Activated T-cell treated with anti-CD3 and anti-CD28 coated beads, Interleukin-2, amount 50 U/mL, for 4 hours (primary cell): ENCODE measurements around the gene KDM4E. TPM values are rescaled to one million over a fixed set of nuclear protein-coding genes. Genes with fewer than 3 reads are reported as not detected.
"Not testable (repeated sequence)": the region's sequence is repeated elsewhere in the genome, so short reads cannot be mapped to it uniquely, and the experiment has no call there.

ENCODE experiments used
- ATAC-seq, 2 donors: fragments of 200-7000 bp; cut with Tn5 transposase; one replicate each; pipeline ENCODE4 v1.10.0; 2021
- DNase-seq: peaks from one replicate; pipeline ENCODE4 v3.0.0-alpha.2; 2020
- H3K27me3 Mint-ChIP-seq: one replicate; pipeline ENCODE4 v1.8.0; 2021; ENCODE audit warnings: low read depth, mixed read lengths
- H3K36me3 Mint-ChIP-seq: one replicate; pipeline ENCODE4 v1.8.0; 2022; ENCODE audit warnings: mixed read lengths; ENCODE audit not compliant: insufficient read depth
- H3K4me1 Mint-ChIP-seq: one replicate; pipeline ENCODE4 v1.8.0; 2021; ENCODE audit warnings: low read depth, mixed read lengths
- H3K4me3 Mint-ChIP-seq: one replicate; pipeline ENCODE4 v1.8.0; 2021; ENCODE audit warnings: mild to moderate bottlenecking, moderate library complexity, mixed read lengths
- H3K9me3 Mint-ChIP-seq: one replicate; pipeline ENCODE4 v1.8.0; 2021; ENCODE audit warnings: mixed read lengths
- total RNA-seq, 3 donors: library from RNA; stranded (reverse); gene quantifications; one replicate each; pipeline ENCODE4 v1.2.1, GENCODE V29; 2021

The KDM4E gene
- not detected for total RNA-seq

GRCh38 chr11:95024958-95025357, at the start of gene KDM4E:
Gene KDM4E, plus strand, starts transcription at chr11:95025258. Its CDS starts 300 bp downstream, at chr11:95025558.
- Mint-ChIP-seq H3K9me3 (no peaks in the 10 kb centered on the region), H3K27me3 (no peaks in the 10 kb centered on the region), H3K36me3 (no peaks in the 10 kb centered on the region), H3K4me1 (no peaks in the 10 kb centered on the region), H3K4me3 (no peak within 1 kb of the TSS)
- no peak for DNase-seq
- ATAC-seq, result no peak

- Mint-ChIP-seq H3K27me3 (no peaks in the 10 kb centered on the region), H3K4me1 (peaks cover 22% of the 10 kb centered on the region), H3K4me3 (no peak overlapping the region), H3K36me3 (peaks cover 9% of the 10 kb centered on the region), H3K9me3 (no peaks in the 10 kb centered on the region)
- DNase-seq (no peak), ATAC-seq (no peak)
Observed at GRCh38 chr11:94975599-94975998, 49.5 kb upstream of the KDM4E start.

- no peaks in the 10 kb centered on the region for H3K4me1 Mint-ChIP-seq
Observed at GRCh38 chr11:94987378-94987777, 37.7 kb upstream of the KDM4E start.

GRCh38 chr11:94988748-94989147, 36.3 kb upstream of the KDM4E start:
- peaks cover 31% of the 10 kb centered on the region for H3K27me3 Mint-ChIP-seq
- ATAC-seq (no peak), DNase-seq (no peak)

More at GRCh38 chr11:94987378-94987777, 37.7 kb upstream of the KDM4E start:
- Mint-ChIP-seq H3K4me3 (no peak overlapping the region), H3K36me3 (no peaks in the 10 kb centered on the region), H3K27me3 (peaks cover 31% of the 10 kb centered on the region), H3K9me3 (no peaks in the 10 kb centered on the region)
- DNase-seq (no peak), ATAC-seq (no peak)

GRCh38 chr11:94993400-94993943, 31.6 kb upstream of the KDM4E start:
- DNase-seq (no peak), ATAC-seq (no peak)
- Mint-ChIP-seq H3K9me3 (no peaks in the 10 kb centered on the region), H3K27me3 (peaks cover 19% of the 10 kb centered on the region), H3K36me3 (peaks cover 2% of the 10 kb centered on the region), H3K4me3 (no peak overlapping the region), H3K4me1 (no peaks in the 10 kb centered on the region)

More at GRCh38 chr11:94988748-94989147, 36.3 kb upstream of the KDM4E start:
- no peak overlapping the region for H3K4me3 Mint-ChIP-seq
- no peaks in the 10 kb centered on the region for H3K4me1 Mint-ChIP-seq
- H3K36me3 Mint-ChIP-seq, result no peaks in the 10 kb centered on the region
- no peaks in the 10 kb centered on the region for H3K9me3 Mint-ChIP-seq

- Mint-ChIP-seq H3K27me3 (no peaks in the 10 kb centered on the region), H3K4me1 (no peaks in the 10 kb centered on the region), H3K36me3 (peaks cover 2% of the 10 kb centered on the region), H3K4me3 (no peak overlapping the region), H3K9me3 (no peaks in the 10 kb centered on the region)
- ATAC-seq, result no peak
- no peak for DNase-seq
Observed at GRCh38 chr11:94997437-94997836, 27.6 kb upstream of the KDM4E start.

- no peaks in the 10 kb centered on the region for H3K4me1 Mint-ChIP-seq
- peaks cover 2% of the 10 kb centered on the region for H3K36me3 Mint-ChIP-seq
- no peak overlapping the region for H3K4me3 Mint-ChIP-seq
- H3K9me3 Mint-ChIP-seq, result no peaks in the 10 kb centered on the region
- ATAC-seq (no peak), DNase-seq (no peak)
- no peaks in the 10 kb centered on the region for H3K27me3 Mint-ChIP-seq
Observed at GRCh38 chr11:94998285-94998684, 26.8 kb upstream of the KDM4E start.

GRCh38 chr11:95003716-95004115, 21.3 kb upstream of the KDM4E start:
- Mint-ChIP-seq H3K9me3 (peaks cover 3% of the 10 kb centered on the region), H3K4me1 (no peaks in the 10 kb centered on the region), H3K36me3 (no peaks in the 10 kb centered on the region), H3K4me3 (no peak overlapping the region), H3K27me3 (peaks cover 2% of the 10 kb centered on the region)
- no peak for DNase-seq
- ATAC-seq, result no peak

- ATAC-seq (no peak), DNase-seq (no peak)
- Mint-ChIP-seq H3K27me3 (peaks cover 7% of the 10 kb centered on the region), H3K4me3 (no peak overlapping the region), H3K36me3 (no peaks in the 10 kb centered on the region), H3K4me1 (no peaks in the 10 kb centered on the region), H3K9me3 (peaks cover 3% of the 10 kb centered on the region)
Observed at GRCh38 chr11:95005642-95006041, 19.4 kb upstream of the KDM4E start.

- ATAC-seq (no peak), DNase-seq (no peak)
- H3K36me3 Mint-ChIP-seq, result no peaks in the 10 kb centered on the region
- no peak overlapping the region for H3K4me3 Mint-ChIP-seq
- no peaks in the 10 kb centered on the region for H3K4me1 Mint-ChIP-seq
- H3K9me3 Mint-ChIP-seq, result peaks cover 3% of the 10 kb centered on the region
- H3K27me3 Mint-ChIP-seq, result peaks cover 32% of the 10 kb centered on the region
Observed at GRCh38 chr11:95011376-95011775, 13.7 kb upstream of the KDM4E start.

GRCh38 chr11:95014184-95014821, 10.8 kb upstream of the KDM4E start:
- Mint-ChIP-seq H3K36me3 (no peaks in the 10 kb centered on the region), H3K27me3 (peaks cover 28% of the 10 kb centered on the region), H3K4me3 (no peak overlapping the region), H3K9me3 (no peaks in the 10 kb centered on the region), H3K4me1 (no peaks in the 10 kb centered on the region)
- DNase-seq (no peak), ATAC-seq (no peak)

- peaks cover 26% of the 10 kb centered on the region for H3K27me3 Mint-ChIP-seq
- H3K4me3 Mint-ChIP-seq, result no peak overlapping the region
- no peaks in the 10 kb centered on the region for H3K9me3 Mint-ChIP-seq
- H3K36me3 Mint-ChIP-seq, result no peaks in the 10 kb centered on the region
- ATAC-seq (no peak), DNase-seq (no peak)
- H3K4me1 Mint-ChIP-seq, result no peaks in the 10 kb centered on the region
Observed at GRCh38 chr11:95016139-95016538, 8.9 kb upstream of the KDM4E start.

- H3K4me3 Mint-ChIP-seq, ATAC-seq, H3K4me1 Mint-ChIP-seq, H3K36me3 Mint-ChIP-seq, H3K27me3 Mint-ChIP-seq, H3K9me3 Mint-ChIP-seq, DNase-seq: not testable (repeated sequence)
Observed at GRCh38 chr11:95021468-95021867, 3.6 kb upstream of the KDM4E start.

- not testable (repeated sequence) for H3K36me3 Mint-ChIP-seq, H3K4me3 Mint-ChIP-seq, H3K9me3 Mint-ChIP-seq, H3K4me1 Mint-ChIP-seq, H3K27me3 Mint-ChIP-seq, DNase-seq, ATAC-seq
Observed at GRCh38 chr11:95025594-95025993, 536 bp downstream of the KDM4E start.

- no peak overlapping the region for H3K4me3 Mint-ChIP-seq
- no peaks in the 10 kb centered on the region for H3K4me1 Mint-ChIP-seq
- DNase-seq (no peak), ATAC-seq (no peak)
- H3K9me3 Mint-ChIP-seq, result no peaks in the 10 kb centered on the region
- H3K36me3 Mint-ChIP-seq, result no peaks in the 10 kb centered on the region
- H3K27me3 Mint-ChIP-seq, result no peaks in the 10 kb centered on the region
Observed at GRCh38 chr11:95028357-95028756, 3.3 kb downstream of the KDM4E start.
